HEK293 (cell line): Measurements from ENCODE around the gene ANKFN1.

Experiments
- CTCF ChIA-PET: fragments of 350-600 bp; formaldehyde crosslinking; extraction: SDS; loops from one replicate; lab custom pipeline; 2021; ENCODE audit warnings: antibody characterized with exemption; lab: Yijun Ruan, JAX
- POLR2A ChIA-PET: fragments of 300-600 bp; formaldehyde crosslinking; extraction: SDS; loops from one replicate; lab custom pipeline; 2020; ENCODE audit warnings: antibody characterized with exemption, inconsistent platforms; lab: Yijun Ruan, JAX
- H3K27ac ChIP-seq: fragments of 200-500 bp; sonication (Bioruptor generic); 2 replicates; pipeline ENCODE4 v1.5.1; 2014; ENCODE audit warnings: low read depth, low read length, control low read depth, inconsistent platforms; ENCODE audit errors: extremely low read depth
- H3K36me3 ChIP-seq, 2 experiments: fragments of 200-500 bp in 1 of 2; sonication (Bioruptor generic) in 1 of 2; 1 replicate in 1 of 2; 2 replicates in 1 of 2; pipeline ENCODE4 v1.5.1; 2014 to 2017; ENCODE audit warnings: inconsistent platforms in 2 of 2, low read length in 2 of 2; ENCODE audit not compliant: control insufficient read depth in 2 of 2, insufficient read depth in 1 of 2
- H3K4me1 ChIP-seq: fragments of 200-500 bp; sonication (Bioruptor generic); 2 replicates; pipeline ENCODE4 v1.5.1; 2014; ENCODE audit warnings: mild to moderate bottlenecking, low read length, inconsistent platforms; ENCODE audit not compliant: control insufficient read depth, insufficient read depth
- H3K4me3 ChIP-seq: 2 replicates; pipeline ENCODE4 v1.5.1; 2011; ENCODE audit warnings: low read depth, mild to moderate bottlenecking, control low read depth, low read length, moderate library complexity
- H3K9me3 ChIP-seq: fragments of 200-500 bp; sonication (Bioruptor generic); 2 replicates; pipeline ENCODE4 v1.5.1; 2014; ENCODE audit warnings: low read depth, low read length, inconsistent platforms; ENCODE audit not compliant: control insufficient read depth, insufficient read depth
- ATF2 ChIP-seq: fragments of 450-650 bp; formaldehyde crosslinking; IDR thresholded peaks from 2 replicates; pipeline ENCODE4 v1.5.1; 2016; ENCODE audit warnings: missing biosample characterization, missing genetic modification characterization, low read depth
- BCL11B ChIP-seq: fragments of 450-650 bp; formaldehyde crosslinking; IDR thresholded peaks from 2 replicates; pipeline ENCODE4 v1.5.1; 2016; ENCODE audit warnings: low read depth, missing biosample characterization, missing genetic modification characterization
- KLF7 ChIP-seq: fragments of 450-650 bp; formaldehyde crosslinking; IDR thresholded peaks from 2 replicates; pipeline ENCODE4 v1.5.1; 2016; ENCODE audit warnings: missing biosample characterization, missing genetic modification characterization, borderline replicate concordance
- KLF8 ChIP-seq: fragments of 450-650 bp; formaldehyde crosslinking; IDR thresholded peaks from 2 replicates; pipeline ENCODE4 v1.5.1; 2016; ENCODE audit warnings: missing biosample characterization, missing genetic modification characterization
- ZEB2 ChIP-seq: fragments of 450-650 bp; formaldehyde crosslinking; IDR thresholded peaks from 2 replicates; pipeline ENCODE4 v1.5.1; 2016; ENCODE audit warnings: missing biosample characterization, missing genetic modification characterization
- ZNF16 ChIP-seq: fragments of 450-650 bp; formaldehyde crosslinking; IDR thresholded peaks from 2 replicates; pipeline ENCODE4 v1.5.1; 2016; ENCODE audit warnings: low read depth, missing biosample characterization, missing genetic modification characterization
- ZNF174 ChIP-seq: fragments of 450-650 bp; formaldehyde crosslinking; IDR thresholded peaks from 2 replicates; pipeline ENCODE4 v1.5.0; 2017; ENCODE audit warnings: missing biosample characterization, mild to moderate bottlenecking, missing genetic modification characterization
- ZNF214 ChIP-seq: fragments of 450-650 bp; formaldehyde crosslinking; IDR thresholded peaks from 2 replicates; pipeline ENCODE4 v1.5.1; 2017; ENCODE audit warnings: missing biosample characterization, mild to moderate bottlenecking, missing genetic modification characterization, borderline replicate concordance
- ZNF239 ChIP-seq: fragments of 450-650 bp; formaldehyde crosslinking; IDR thresholded peaks from 2 replicates; pipeline ENCODE4 v1.5.1; 2016; ENCODE audit warnings: missing biosample characterization, missing genetic modification characterization
- ZNF274 ChIP-seq, 2 experiments: fragments of 200-500 bp in 1 of 2; fragments of 450-650 bp in 1 of 2; sonication (Bioruptor generic) in 1 of 2; formaldehyde crosslinking in 1 of 2; IDR thresholded peaks; 2 replicates each; pipeline versions ENCODE4 v1.5.1 to v1.6.1; 2014 to 2016; ENCODE audit warnings: borderline replicate concordance in 1 of 2, inconsistent platforms in 1 of 2, low read length in 1 of 2, missing biosample characterization in 1 of 2, missing genetic modification characterization in 1 of 2
- ZNF37A ChIP-seq: fragments of 450-650 bp; IDR thresholded peaks from 2 replicates; pipeline ENCODE4 v1.5.1; 2018; ENCODE audit warnings: missing biosample characterization, missing genetic modification characterization
- ZNF501 ChIP-seq: fragments of 450-650 bp; formaldehyde crosslinking; IDR thresholded peaks from 2 replicates; pipeline ENCODE4 v1.5.1; 2016; ENCODE audit warnings: missing biosample characterization, missing genetic modification characterization
- ZNF530 ChIP-seq: fragments of 450-650 bp; formaldehyde crosslinking; IDR thresholded peaks from 2 replicates; pipeline ENCODE4 v1.5.1; 2016; ENCODE audit warnings: low read depth, missing biosample characterization, missing genetic modification characterization
- ZNF560 ChIP-seq: fragments of 450-650 bp; formaldehyde crosslinking; IDR thresholded peaks from 2 replicates; pipeline ENCODE4 v1.5.1; 2017; ENCODE audit warnings: missing biosample characterization, missing genetic modification characterization, borderline replicate concordance
- ZNF600 ChIP-seq: fragments of 450-650 bp; formaldehyde crosslinking; IDR thresholded peaks from 2 replicates; pipeline ENCODE4 v1.5.1; 2016; ENCODE audit warnings: missing biosample characterization, missing genetic modification characterization
- ZNF777 ChIP-seq: fragments of 450-650 bp; formaldehyde crosslinking; IDR thresholded peaks from 2 replicates; pipeline ENCODE4 v1.5.1; 2017; ENCODE audit warnings: missing biosample characterization, missing genetic modification characterization, borderline replicate concordance
- ZNF843 ChIP-seq: fragments of 450-650 bp; formaldehyde crosslinking; IDR thresholded peaks from 2 replicates; pipeline ENCODE4 v1.5.1; 2016; ENCODE audit warnings: missing biosample characterization, missing genetic modification characterization
- TF ChIP-seq, protein P1 (sequence below): fragments of 450-650 bp; formaldehyde crosslinking; conservative IDR thresholded peaks from 2 replicates; pipeline ENCODE4 v1.5.1; 2016; ENCODE audit warnings: low read depth, missing biosample characterization, missing genetic modification characterization
- TF ChIP-seq, protein P2 (sequence below): fragments of 450-650 bp; formaldehyde crosslinking; IDR thresholded peaks from 2 replicates; pipeline ENCODE4 v1.5.1; 2016; ENCODE audit warnings: missing biosample characterization, missing genetic modification characterization
- TF ChIP-seq, protein P3 (sequence below): fragments of 450-650 bp; formaldehyde crosslinking; IDR thresholded peaks from 2 replicates; pipeline ENCODE4 v1.5.1; 2016; ENCODE audit warnings: missing biosample characterization, missing genetic modification characterization

The ANKFN1 gene

GRCh38 chr17:56424005-56424404, 270.7 kb downstream of the ANKFN1 start:
- no peak overlapping the region for H3K4me3 ChIP-seq
- POLR2A ChIA-PET = no interaction called here
- no peaks in the 10 kb centered on the region for H3K4me1 ChIP-seq
- CTCF ChIA-PET = no interaction called here
- TF ChIP-seq ZNF214 (no peak), ATF2 (tag by site-specific recombination) (no peak), KLF8 (tag by site-specific recombination) (no peak), ZNF37A (tag by site-specific recombination) (no peak), ZNF530 (no peak), ZNF777 (tag by site-specific recombination) (no peak), ZNF16 (tag by site-specific recombination) (no peak), ZNF600 (tag by site-specific recombination) (no peak), ZNF174 (no peak), ZNF501 (no peak), ZNF274 (IDR thresholded peaks at IDR 0.05; ENCODE audit: low read length) (no peak), ZNF274 (tag by site-specific recombination; IDR thresholded peaks at IDR 0.05; ENCODE audit: borderline replicate concordance) (no peak), KLF7 (tag by site-specific recombination) (no peak), ZNF239 (tag by site-specific recombination) (no peak), BCL11B (tag by site-specific recombination) (no peak), ZNF560 (no peak), ZNF843 (tag by site-specific recombination) (no peak)
- TF ChIP-seq, protein P1, sequence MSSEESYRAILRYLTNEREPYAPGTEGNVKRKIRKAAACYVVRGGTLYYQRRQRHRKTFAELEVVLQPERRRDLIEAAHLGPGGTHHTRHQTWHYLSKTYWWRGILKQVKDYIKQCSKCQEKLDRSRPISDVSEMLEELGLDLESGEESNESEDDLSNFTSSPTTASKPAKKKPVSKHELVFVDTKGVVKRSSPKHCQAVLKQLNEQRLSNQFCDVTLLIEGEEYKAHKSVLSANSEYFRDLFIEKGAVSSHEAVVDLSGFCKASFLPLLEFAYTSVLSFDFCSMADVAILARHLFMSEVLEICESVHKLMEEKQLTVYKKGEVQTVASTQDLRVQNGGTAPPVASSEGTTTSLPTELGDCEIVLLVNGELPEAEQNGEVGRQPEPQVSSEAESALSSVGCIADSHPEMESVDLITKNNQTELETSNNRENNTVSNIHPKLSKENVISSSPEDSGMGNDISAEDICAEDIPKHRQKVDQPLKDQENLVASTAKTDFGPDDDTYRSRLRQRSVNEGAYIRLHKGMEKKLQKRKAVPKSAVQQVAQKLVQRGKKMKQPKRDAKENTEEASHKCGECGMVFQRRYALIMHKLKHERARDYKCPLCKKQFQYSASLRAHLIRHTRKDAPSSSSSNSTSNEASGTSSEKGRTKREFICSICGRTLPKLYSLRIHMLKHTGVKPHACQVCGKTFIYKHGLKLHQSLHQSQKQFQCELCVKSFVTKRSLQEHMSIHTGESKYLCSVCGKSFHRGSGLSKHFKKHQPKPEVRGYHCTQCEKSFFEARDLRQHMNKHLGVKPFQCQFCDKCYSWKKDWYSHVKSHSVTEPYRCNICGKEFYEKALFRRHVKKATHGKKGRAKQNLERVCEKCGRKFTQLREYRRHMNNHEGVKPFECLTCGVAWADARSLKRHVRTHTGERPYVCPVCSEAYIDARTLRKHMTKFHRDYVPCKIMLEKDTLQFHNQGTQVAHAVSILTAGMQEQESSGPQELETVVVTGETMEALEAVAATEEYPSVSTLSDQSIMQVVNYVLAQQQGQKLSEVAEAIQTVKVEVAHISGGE (tag by site-specific recombination) = no peak
- TF ChIP-seq, protein P2, sequence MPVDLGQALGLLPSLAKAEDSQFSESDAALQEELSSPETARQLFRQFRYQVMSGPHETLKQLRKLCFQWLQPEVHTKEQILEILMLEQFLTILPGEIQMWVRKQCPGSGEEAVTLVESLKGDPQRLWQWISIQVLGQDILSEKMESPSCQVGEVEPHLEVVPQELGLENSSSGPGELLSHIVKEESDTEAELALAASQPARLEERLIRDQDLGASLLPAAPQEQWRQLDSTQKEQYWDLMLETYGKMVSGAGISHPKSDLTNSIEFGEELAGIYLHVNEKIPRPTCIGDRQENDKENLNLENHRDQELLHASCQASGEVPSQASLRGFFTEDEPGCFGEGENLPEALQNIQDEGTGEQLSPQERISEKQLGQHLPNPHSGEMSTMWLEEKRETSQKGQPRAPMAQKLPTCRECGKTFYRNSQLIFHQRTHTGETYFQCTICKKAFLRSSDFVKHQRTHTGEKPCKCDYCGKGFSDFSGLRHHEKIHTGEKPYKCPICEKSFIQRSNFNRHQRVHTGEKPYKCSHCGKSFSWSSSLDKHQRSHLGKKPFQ (tag by site-specific recombination) = no peak
- TF ChIP-seq, all 188 proteins: peak for 0
- Histone ChIP-seq H3K27ac (no peak overlapping the region), H3K9me3 (no peaks in the 10 kb centered on the region), H3K36me3 (no peaks in the 10 kb centered on the region)

DNA sequence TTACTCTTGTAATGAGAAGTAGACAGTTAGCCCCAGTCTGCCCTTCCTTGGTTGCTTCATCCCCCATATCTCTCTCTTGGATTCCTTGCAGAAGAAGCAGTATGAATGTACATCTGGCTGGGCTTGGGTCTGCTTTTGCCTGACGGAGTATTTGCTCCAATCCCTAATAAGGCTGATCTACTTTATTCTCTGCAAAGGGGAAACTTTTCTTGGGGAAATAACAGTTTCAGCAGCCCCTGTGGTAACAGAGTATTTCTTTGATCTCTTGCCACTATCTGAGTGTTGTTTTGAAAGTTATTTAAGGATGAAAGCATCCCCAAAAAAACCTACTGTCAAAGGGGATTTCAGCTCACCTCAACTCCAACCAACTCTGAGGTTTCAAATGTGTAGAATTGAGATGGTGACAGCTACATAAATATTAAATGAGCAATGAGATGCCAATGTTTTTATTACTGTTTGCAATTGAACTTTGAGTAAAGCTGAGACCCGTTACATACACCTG, 271.3 kb downstream of the ANKFN1 start:
- H3K4me3 ChIP-seq = no peak overlapping the region
- H3K36me3 ChIP-seq = no peaks in the 10 kb centered on the region
- TF ChIP-seq, protein P3, sequence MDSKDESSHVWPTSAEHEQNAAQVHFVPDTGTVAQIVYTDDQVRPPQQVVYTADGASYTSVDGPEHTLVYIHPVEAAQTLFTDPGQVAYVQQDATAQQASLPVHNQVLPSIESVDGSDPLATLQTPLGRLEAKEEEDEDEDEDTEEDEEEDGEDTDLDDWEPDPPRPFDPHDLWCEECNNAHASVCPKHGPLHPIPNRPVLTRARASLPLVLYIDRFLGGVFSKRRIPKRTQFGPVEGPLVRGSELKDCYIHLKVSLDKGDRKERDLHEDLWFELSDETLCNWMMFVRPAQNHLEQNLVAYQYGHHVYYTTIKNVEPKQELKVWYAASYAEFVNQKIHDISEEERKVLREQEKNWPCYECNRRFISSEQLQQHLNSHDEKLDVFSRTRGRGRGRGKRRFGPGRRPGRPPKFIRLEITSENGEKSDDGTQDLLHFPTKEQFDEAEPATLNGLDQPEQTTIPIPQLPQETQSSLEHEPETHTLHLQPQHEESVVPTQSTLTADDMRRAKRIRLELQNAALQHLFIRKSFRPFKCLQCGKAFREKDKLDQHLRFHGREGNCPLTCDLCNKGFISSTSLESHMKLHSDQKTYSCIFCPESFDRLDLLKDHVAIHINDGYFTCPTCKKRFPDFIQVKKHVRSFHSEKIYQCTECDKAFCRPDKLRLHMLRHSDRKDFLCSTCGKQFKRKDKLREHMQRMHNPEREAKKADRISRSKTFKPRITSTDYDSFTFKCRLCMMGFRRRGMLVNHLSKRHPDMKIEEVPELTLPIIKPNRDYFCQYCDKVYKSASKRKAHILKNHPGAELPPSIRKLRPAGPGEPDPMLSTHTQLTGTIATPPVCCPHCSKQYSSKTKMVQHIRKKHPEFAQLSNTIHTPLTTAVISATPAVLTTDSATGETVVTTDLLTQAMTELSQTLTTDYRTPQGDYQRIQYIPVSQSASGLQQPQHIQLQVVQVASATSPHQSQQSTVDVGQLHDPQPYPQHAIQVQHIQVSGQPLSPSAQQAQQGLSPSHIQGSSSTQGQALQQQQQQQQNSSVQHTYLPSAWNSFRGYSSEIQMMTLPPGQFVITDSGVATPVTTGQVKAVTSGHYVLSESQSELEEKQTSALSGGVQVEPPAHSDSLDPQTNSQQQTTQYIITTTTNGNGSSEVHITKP (tag by site-specific recombination) = no peak
- TF ChIP-seq ZEB2 (tag by site-specific recombination) = no peak
- H3K9me3 ChIP-seq = no peaks in the 10 kb centered on the region
- H3K4me1 ChIP-seq = no peaks in the 10 kb centered on the region
- H3K27ac ChIP-seq = no peak overlapping the region
- ChIA-PET CTCF (interaction anchor here (0.6 kb wide), 1 partner anchor 57 kb away, joined by 3 read pairs; no protein-coding TSS in a partner anchor), POLR2A (no interaction called here)
